Mesendoderm (in vitro differentiated cells): ENCODE results near the gene NPAT.

ENCODE experiments used
- DNase-seq: peaks from one replicate; pipeline ENCODE4 v3.0.0; 2013
- H2AK5ac ChIP-seq: 2 replicates; pipeline ENCODE4 v1.6.1; 2013; ENCODE audit warnings: low read length, inconsistent platforms
- H2BK120ac ChIP-seq: 2 replicates; pipeline ENCODE4 v1.6.1; 2013; ENCODE audit warnings: low read depth, mild to moderate bottlenecking, low read length, moderate library complexity, mixed read lengths
- H2BK15ac ChIP-seq: replicated peaks from 2 replicates; pipeline ENCODE4 v1.6.1; 2013; ENCODE audit warnings: low read depth, mild to moderate bottlenecking, moderate library complexity
- H2BK5ac ChIP-seq: 2 replicates; pipeline ENCODE4 v1.6.1; 2013; ENCODE audit warnings: low read length, inconsistent platforms
- H3K18ac ChIP-seq: 2 replicates; pipeline ENCODE4 v1.6.1; 2013; ENCODE audit warnings: mild to moderate bottlenecking, low read length, mixed read lengths
- H3K23ac ChIP-seq: one replicate; pipeline ENCODE4 v1.6.1; 2013; ENCODE audit warnings: low read length
- H3K27ac ChIP-seq: 2 replicates; pipeline ENCODE4 v1.5.1; 2013; ENCODE audit warnings: low read depth, mild to moderate bottlenecking, inconsistent platforms, low read length, moderate library complexity
- H3K27me3 ChIP-seq: 2 replicates; pipeline ENCODE4 v1.6.1; 2013; ENCODE audit warnings: low read length, control low read depth, mild to moderate bottlenecking, inconsistent platforms; ENCODE audit not compliant: insufficient read depth, poor library complexity
- H3K36me3 ChIP-seq: 2 replicates; pipeline ENCODE4 v1.6.1; 2013; ENCODE audit warnings: low read length, inconsistent platforms; ENCODE audit not compliant: control insufficient read depth, insufficient read depth
- H3K4ac ChIP-seq: one replicate; pipeline ENCODE4 v1.6.1; 2013; ENCODE audit warnings: low read depth, mild to moderate bottlenecking, low read length, moderate library complexity
- H3K4me1 ChIP-seq: 2 replicates; pipeline ENCODE4 v1.6.1; 2013; ENCODE audit warnings: low read depth, low read length, inconsistent platforms; ENCODE audit not compliant: control insufficient read depth
- H3K4me2 ChIP-seq: 2 replicates; pipeline ENCODE4 v1.6.1; 2013; ENCODE audit warnings: low read length
- H3K4me3 ChIP-seq: 2 replicates; pipeline ENCODE4 v1.5.1; 2013; ENCODE audit warnings: mild to moderate bottlenecking, low read length
- H3K56ac ChIP-seq: one replicate; pipeline ENCODE4 v1.6.1; 2013; ENCODE audit warnings: low read length
- H3K79me1 ChIP-seq: 2 replicates; pipeline ENCODE4 v1.6.1; 2013; ENCODE audit warnings: low read length, inconsistent platforms
- H3K79me2 ChIP-seq: 2 replicates; pipeline ENCODE4 v1.6.1; 2013; ENCODE audit warnings: mild to moderate bottlenecking, low read length; ENCODE audit not compliant: control insufficient read depth, insufficient read depth
- H3K9ac ChIP-seq: 2 replicates; pipeline ENCODE4 v1.6.1; 2013; ENCODE audit warnings: low read length, inconsistent platforms
- H4K5ac ChIP-seq: one replicate; pipeline ENCODE4 v1.6.1; 2013; ENCODE audit warnings: low read length
- H4K8ac ChIP-seq: one replicate; pipeline ENCODE4 v1.6.1; 2013; ENCODE audit warnings: low read depth, mild to moderate bottlenecking, control low read depth, low read length, moderate library complexity
- WGBS: extraction: QIAGEN DNeasy Blood & Tissue Kit; methylation state at CpG from one replicate; pipeline ENCODE4 v1.1.7; 2013; ENCODE audit warnings: low lambda C conversion rate, missing lambda C conversion rate; ENCODE audit not compliant: insufficient coverage; ENCODE audit errors: extremely low coverage; 5-methylcytosine and 5-hydroxymethylcytosine counted together

The NPAT gene

GRCh38 chr11:108218455-108218854 is 4.0 kb downstream of the NPAT start:
- Histone ChIP-seq H2BK15ac (no peak overlapping the region), H3K9ac (no peak overlapping the region), H3K36me3 (no peaks in the 10 kb centered on the region), H3K27me3 (no peaks in the 10 kb centered on the region), H2AK5ac (no peak overlapping the region), H4K8ac (no peak overlapping the region), H3K4me1 (peaks cover 9% of the 10 kb centered on the region), H4K5ac (no peak overlapping the region), H3K56ac (no peak overlapping the region), H3K18ac (no peak overlapping the region), H2BK120ac (no peak overlapping the region), H2BK5ac (no peak overlapping the region), H3K79me1 (peaks cover 11% of the 10 kb centered on the region), H3K4me2 (no peak overlapping the region), H3K27ac (no peak overlapping the region), H3K23ac (no peak overlapping the region), H3K4me3 (no peak overlapping the region), H3K4ac (no peak overlapping the region), H3K79me2 (peaks cover 55% of the 10 kb centered on the region)
- no CpG with 5 or more reads among the region's 2 CpGs for WGBS
- no peak for DNase-seq

DNA sequence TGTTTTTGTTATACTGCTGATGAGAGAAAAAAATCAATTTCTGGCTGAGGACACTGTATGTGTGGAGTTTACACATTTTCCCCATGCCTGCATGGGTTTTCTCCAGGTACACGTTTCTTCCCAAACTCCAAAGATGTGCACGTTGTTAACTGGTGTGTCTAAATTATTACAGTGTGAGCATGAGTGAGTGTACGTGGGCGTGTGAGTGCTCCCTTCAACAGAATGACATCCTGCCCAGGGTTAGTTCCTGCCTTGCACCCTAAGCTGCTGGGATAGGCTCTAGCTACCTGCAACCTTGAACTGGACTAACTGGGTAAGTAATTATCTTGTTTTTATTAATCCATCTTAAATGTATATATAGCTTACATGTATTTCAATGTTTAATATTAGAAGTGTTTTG is 5.5 kb downstream of the NPAT start:
- H3K4me1 ChIP-seq = peaks cover 9% of the 10 kb centered on the region
- no peaks in the 10 kb centered on the region for H3K27me3 ChIP-seq
- H2BK120ac ChIP-seq = no peak overlapping the region
- H3K4me2 ChIP-seq = no peak overlapping the region
- no peak overlapping the region for H3K9ac ChIP-seq
- no peak overlapping the region for H3K18ac ChIP-seq
- H3K79me1 ChIP-seq = peaks cover 11% of the 10 kb centered on the region
- H3K79me2 ChIP-seq = peaks cover 53% of the 10 kb centered on the region
- no peak overlapping the region for H3K23ac ChIP-seq
- H3K4me3 ChIP-seq = no peak overlapping the region
- H4K5ac ChIP-seq = no peak overlapping the region
- no peak for DNase-seq
- H4K8ac ChIP-seq = no peak overlapping the region
- no CpG with 5 or more reads among the region's 4 CpGs for WGBS
- peak overlapping the region; percentile 10 for H3K56ac ChIP-seq
- no peaks in the 10 kb centered on the region for H3K36me3 ChIP-seq
- no peak overlapping the region for H3K27ac ChIP-seq
- no peak overlapping the region for H2BK5ac ChIP-seq
- no peak overlapping the region for H2AK5ac ChIP-seq
- H2BK15ac ChIP-seq = no peak overlapping the region
- no peak overlapping the region for H3K4ac ChIP-seq

DNA sequence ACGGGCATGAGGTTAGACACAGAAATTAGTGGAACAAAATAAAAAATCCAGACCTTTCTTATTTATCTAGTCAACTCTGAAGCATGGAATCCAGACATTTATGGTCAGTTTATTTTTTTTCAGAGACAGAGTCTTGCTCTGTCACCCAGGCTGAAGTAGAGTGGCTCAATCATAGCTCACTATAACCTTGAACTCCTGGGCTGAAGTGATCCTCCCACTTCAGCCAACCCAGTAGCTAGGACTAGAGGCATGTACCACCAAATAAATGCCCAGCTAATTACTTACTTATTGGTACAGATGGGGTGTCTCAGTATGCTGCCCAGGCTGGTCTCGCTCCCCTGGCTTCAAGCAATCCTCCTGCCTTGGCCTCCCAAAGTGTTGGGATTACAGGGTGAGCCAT is 8.7 kb downstream of the NPAT start:
- H3K56ac ChIP-seq = no peak overlapping the region
- H4K8ac ChIP-seq = no peak overlapping the region
- H3K79me1 ChIP-seq = peaks cover 9% of the 10 kb centered on the region
- no peak overlapping the region for H3K9ac ChIP-seq
- H4K5ac ChIP-seq = no peak overlapping the region
- peaks cover 2% of the 10 kb centered on the region for H3K4me1 ChIP-seq
- no peak overlapping the region for H3K4ac ChIP-seq
- H3K79me2 ChIP-seq = peaks cover 41% of the 10 kb centered on the region
- H3K27ac ChIP-seq = no peak overlapping the region
- H3K27me3 ChIP-seq = no peaks in the 10 kb centered on the region
- H2BK5ac ChIP-seq = no peak overlapping the region
- no peaks in the 10 kb centered on the region for H3K36me3 ChIP-seq
- no peak overlapping the region for H2BK15ac ChIP-seq
- H3K23ac ChIP-seq = no peak overlapping the region
- H2AK5ac ChIP-seq = no peak overlapping the region
- H3K18ac ChIP-seq = no peak overlapping the region
- H3K4me3 ChIP-seq = no peak overlapping the region
- DNase-seq = no peak
- H2BK120ac ChIP-seq = no peak overlapping the region
- H3K4me2 ChIP-seq = no peak overlapping the region
- no CpG with 5 or more reads among the region's 2 CpGs for WGBS

DNA sequence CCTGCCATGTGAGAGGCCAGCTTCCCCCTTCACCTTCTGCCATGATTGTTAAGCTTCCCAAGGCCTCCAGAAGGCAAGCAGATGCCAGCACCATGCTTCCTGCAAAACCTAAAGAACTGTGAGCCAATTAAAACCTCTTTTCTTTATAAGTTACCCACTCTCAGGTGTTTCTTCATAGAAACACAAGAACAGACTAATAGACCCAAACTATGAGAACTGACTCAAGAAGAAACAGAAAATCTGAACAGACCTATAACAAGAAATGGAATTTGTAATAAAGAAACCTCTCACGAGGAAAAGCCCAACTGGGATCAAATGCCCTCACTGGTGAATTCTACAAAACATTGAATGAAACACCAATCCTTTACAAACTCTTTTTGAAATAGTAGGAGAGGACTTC is 12.0 kb downstream of the NPAT start:
- Histone ChIP-seq H2BK120ac (no peak overlapping the region), H3K9ac (no peak overlapping the region), H3K36me3 (peaks cover 2% of the 10 kb centered on the region), H3K79me1 (peaks cover 15% of the 10 kb centered on the region), H3K4me2 (no peak overlapping the region), H4K5ac (no peak overlapping the region), H3K4me1 (no peaks in the 10 kb centered on the region), H4K8ac (no peak overlapping the region), H3K23ac (no peak overlapping the region), H3K18ac (no peak overlapping the region), H2BK5ac (no peak overlapping the region), H2BK15ac (no peak overlapping the region), H3K4ac (no peak overlapping the region), H3K27ac (no peak overlapping the region), H2AK5ac (no peak overlapping the region), H3K56ac (no peak overlapping the region), H3K27me3 (no peaks in the 10 kb centered on the region), H3K4me3 (no peak overlapping the region), H3K79me2 (peaks cover 44% of the 10 kb centered on the region)
- DNase-seq = no peak
- no CpG with 5 or more reads among the region's 1 CpG for WGBS

GRCh38 chr11:108207683-108208060 is 14.8 kb downstream of the NPAT start:
- no peak overlapping the region for H3K56ac ChIP-seq
- H3K36me3 ChIP-seq = peaks cover 2% of the 10 kb centered on the region

DNA sequence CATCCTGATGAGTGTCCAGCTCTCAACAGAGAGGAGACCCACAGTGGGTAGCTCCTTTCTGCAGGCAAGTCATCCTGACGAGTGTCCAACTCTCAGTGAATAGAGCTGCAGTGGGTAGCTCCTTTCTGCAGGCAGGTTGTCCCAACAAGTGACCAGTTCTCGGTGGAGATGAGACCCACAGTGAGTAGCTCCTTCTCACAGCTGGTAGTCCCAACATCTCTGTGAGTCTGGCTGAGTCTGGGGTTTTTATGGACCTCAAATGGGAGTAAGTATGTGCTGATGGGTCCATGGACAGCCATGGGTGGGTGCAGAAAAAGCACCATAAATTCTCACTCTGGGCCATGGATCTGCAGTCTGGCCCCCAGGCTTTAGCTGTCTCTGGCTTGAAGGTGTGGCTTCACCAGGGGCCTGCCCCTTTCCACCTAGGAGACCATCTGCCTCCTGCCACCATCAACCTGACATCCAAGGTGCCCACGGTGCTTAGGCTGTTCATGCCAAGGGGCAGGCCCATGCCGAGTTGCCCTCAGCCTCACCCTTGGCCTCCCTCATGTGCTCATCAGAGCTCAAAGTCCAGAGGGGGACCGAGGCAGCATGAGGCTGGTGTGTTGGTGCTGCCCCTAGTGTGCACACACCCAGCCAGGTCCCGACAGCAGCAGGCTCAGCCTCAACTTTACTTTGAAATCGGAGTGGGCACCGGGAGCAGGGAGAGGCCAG is 15.3 kb downstream of the NPAT start:
- peaks cover 2% of the 10 kb centered on the region for H3K36me3 ChIP-seq
- WGBS = no CpG with 5 or more reads among the region's 8 CpGs

More at GRCh38 chr11:108207683-108208060, 14.8 kb downstream of the NPAT start:
- no peak overlapping the region for H3K18ac ChIP-seq
- no peak overlapping the region for H3K4ac ChIP-seq
- no peak overlapping the region for H3K27ac ChIP-seq
- H3K4me3 ChIP-seq = no peak overlapping the region
- no peak overlapping the region for H2BK5ac ChIP-seq
- H3K23ac ChIP-seq = no peak overlapping the region
- peaks cover 39% of the 10 kb centered on the region for H3K79me2 ChIP-seq
- WGBS = no CpG with 5 or more reads among the region's 6 CpGs
- H3K4me1 ChIP-seq = no peaks in the 10 kb centered on the region
- H4K8ac ChIP-seq = no peak overlapping the region
- no peak overlapping the region for H2BK15ac ChIP-seq
- no peak overlapping the region for H2BK120ac ChIP-seq
- H3K27me3 ChIP-seq = no peaks in the 10 kb centered on the region
- no peak overlapping the region for H3K4me2 ChIP-seq
- no peak overlapping the region for H2AK5ac ChIP-seq
- no peak overlapping the region for H4K5ac ChIP-seq
- no peak for DNase-seq
- H3K9ac ChIP-seq = no peak overlapping the region
- peaks cover 19% of the 10 kb centered on the region for H3K79me1 ChIP-seq

More for the DNA sequence above, 15.3 kb downstream of the NPAT start:
- H3K18ac ChIP-seq = no peak overlapping the region
- H3K4me2 ChIP-seq = no peak overlapping the region
- no peak overlapping the region for H3K4ac ChIP-seq
- H3K27ac ChIP-seq = no peak overlapping the region
- H3K4me1 ChIP-seq = no peaks in the 10 kb centered on the region
- H2BK5ac ChIP-seq = no peak overlapping the region
- H3K79me1 ChIP-seq = peaks cover 19% of the 10 kb centered on the region
- H3K4me3 ChIP-seq = no peak overlapping the region
- H3K9ac ChIP-seq = no peak overlapping the region
- no peak overlapping the region for H4K8ac ChIP-seq
- no peak overlapping the region for H2AK5ac ChIP-seq
- no peak overlapping the region for H3K23ac ChIP-seq
- H3K27me3 ChIP-seq = no peaks in the 10 kb centered on the region
- no peak overlapping the region for H3K56ac ChIP-seq
- no peak overlapping the region for H4K5ac ChIP-seq
- peaks cover 39% of the 10 kb centered on the region for H3K79me2 ChIP-seq
- H2BK15ac ChIP-seq = no peak overlapping the region
- no peak for DNase-seq
- no peak overlapping the region for H2BK120ac ChIP-seq
